Measurements from ENCODE around the gene OR8K5. TPM values are rescaled to one million over a fixed set of nuclear protein-coding genes. Genes with fewer than 3 reads are reported as not detected.

Gene OR8K5
- total and polyA plus RNA-seq, 2 of the 13 experiments (the other 11 are each of a cell fraction or from before 2014, with no cell fraction given), result not detected

- no peak for TF ChIP-seq PATZ1 (CRISPR knock-in tag; IDR thresholded peaks at IDR 0.05)
Observed at GRCh38 chr11:56172256-56172830, 12.2 kb upstream of the OR8K5 start (continued).

- in situ Hi-C loops (cut with HindIII; ENCODE audit: extremely low pct_ligation_motif_present, low pct_unique_long_range_greater_than_20kb), result no loop called here
- no peaks in the 10 kb centered on the region for H4K20me1 ChIP-seq (ENCODE audit: insufficient read depth, low read length)
- ChIA-PET CTCF (ENCODE audit: low intra/inter-chr PET ratio, low total read pairs) (no interaction called here), POLR2A (no interaction called here)
- ATAC-seq (no peak), DNase-seq (ENCODE audit: low spot score) (no peak), FAIRE-seq (no peak)
- TF ChIP-seq GTF3A (CRISPR knock-in tag; conservative IDR thresholded peaks at IDR 0.05) (no peak), ASH2L (IDR thresholded peaks at IDR 0.05; ENCODE audit: insufficient read length, low read depth, low read length) (no peak), ZNF143 (CRISPR knock-in tag; IDR thresholded peaks at IDR 0.05) (no peak), ZNF615 (CRISPR knock-in tag; IDR thresholded peaks at IDR 0.05; ENCODE audit: borderline replicate concordance) (no peak), ZNF331 (CRISPR knock-in tag; IDR thresholded peaks at IDR 0.05) (no peak), ATRX (CRISPR knock-in tag; IDR thresholded peaks at IDR 0.05; ENCODE audit: borderline replicate concordance) (no peak), ZNF782 (CRISPR knock-in tag; IDR thresholded peaks at IDR 0.05; ENCODE audit: borderline replicate concordance) (no peak), MAFF (IDR thresholded peaks at IDR 0.05; ENCODE audit: low read depth, low read length) (peak; percentile 95), MAFK (conservative IDR thresholded peaks at IDR 0.05 in 1 of 2, IDR thresholded peaks at IDR 0.05 in 1 of 2; ENCODE audit: low read length in 2 of 2) (peak; percentile 94 to 96), ZNF34 (CRISPR knock-in tag; IDR thresholded peaks at IDR 0.05; ENCODE audit: borderline replicate concordance) (no peak), THAP8 (CRISPR knock-in tag; IDR thresholded peaks at IDR 0.05; ENCODE audit: borderline replicate concordance) (no peak), ISL2 (CRISPR knock-in tag; IDR thresholded peaks at IDR 0.05) (no peak), AGO1 (IDR thresholded peaks at IDR 0.05; ENCODE audit: low read depth, low read length, poor library complexity, severe bottlenecking) (no peak)
- H3K9me3 ChIP-seq (ENCODE audit: low read length), result peaks cover 41% of the 10 kb centered on the region
- no TSS peak for BruUV-seq (replicated peaks)
- H3K27me3 ChIP-seq (ENCODE audit: control insufficient read depth in 1 of 2, insufficient read depth in 2 of 2, low read length in 2 of 2), result no peaks in the 10 kb centered on the region
- no peaks in the 10 kb centered on the region for H3K4me1 ChIP-seq (ENCODE audit: insufficient read depth, low read length)
- H3K79me2 ChIP-seq (ENCODE audit: insufficient read depth, low read length), result no peaks in the 10 kb centered on the region
- H3K4me3 ChIP-seq (replicated peaks in 1 of 3; ENCODE audit: insufficient read depth in 1 of 3, low read depth in 2 of 3, low read length in 3 of 3), result no peak overlapping the region
- H3K4me2 ChIP-seq (ENCODE audit: low read depth, low read length), result no peak overlapping the region
- no peak overlapping the region for H3K9ac ChIP-seq (ENCODE audit: insufficient read depth, low read depth, low read length)
- no peaks in the 10 kb centered on the region for H3K36me3 ChIP-seq (replicated peaks in 1 of 2; ENCODE audit: control insufficient read depth in 1 of 2, insufficient read depth in 2 of 2, low read length in 2 of 2)
- no peak overlapping the region for H3K27ac ChIP-seq (ENCODE audit: extremely low read length, insufficient read depth, low read length)
- H2AFZ ChIP-seq (ENCODE audit: low read length), result no peak overlapping the region
- intact Hi-C loops (cut with micrococcal nuclease; ENCODE audit: unreplicated experiment), result no loop called here
- WGBS (ENCODE audit: low lambda C conversion rate), result 33% methylated on average over 3 of the region's 3 CpGs
Observed at GRCh38 chr11:56163804-56164203, 3.7 kb upstream of the OR8K5 start.
